Kidney epithelial cell (primary cell): Measurements from ENCODE around the gene TMEM220. TPM values are rescaled to one million over a fixed set of nuclear protein-coding genes. Genes with fewer than 3 reads are reported as not detected.
"Not testable (repeated sequence)": the region's sequence is repeated elsewhere in the genome, so short reads cannot be mapped to it uniquely, and the experiment has no call there.

ENCODE experiments used
- DNase-seq: peaks from one replicate; pipeline ENCODE4 v3.0.0-alpha.2; 2010; ENCODE audit warnings: low read depth
- H3K27me3 ChIP-seq: 2 replicates; pipeline ENCODE4 v1.6.0; 2011; ENCODE audit warnings: low read length; ENCODE audit not compliant: control insufficient read depth, insufficient read depth
- H3K36me3 ChIP-seq: 2 replicates; pipeline ENCODE4 v1.5.1; 2011; ENCODE audit warnings: low read length; ENCODE audit not compliant: control insufficient read depth, insufficient read depth
- H3K4me3 ChIP-seq: 2 replicates; pipeline ENCODE4 v1.5.1; 2011; ENCODE audit warnings: low read depth, mild to moderate bottlenecking, control low read depth, low read length
- total RNA-seq: library from RNA; depleted of rRNA; stranded (reverse); fragments of >200 nt; gene quantifications from 2 replicates; pipeline ENCODE4 v1.2.3, GENCODE V29; 2015
- TF ChIP-seq, protein P1 (sequence below): IDR thresholded peaks from 2 replicates; pipeline ENCODE4 v1.5.1; 2011; ENCODE audit warnings: mild to moderate bottlenecking, moderate library complexity, low read length, control low read depth, inconsistent platforms; ENCODE audit not compliant: insufficient read depth, poor library complexity, severe bottlenecking

The TMEM220 gene
- total RNA-seq, 1 donor from 2014 or later: 2.8 TPM

DNA sequence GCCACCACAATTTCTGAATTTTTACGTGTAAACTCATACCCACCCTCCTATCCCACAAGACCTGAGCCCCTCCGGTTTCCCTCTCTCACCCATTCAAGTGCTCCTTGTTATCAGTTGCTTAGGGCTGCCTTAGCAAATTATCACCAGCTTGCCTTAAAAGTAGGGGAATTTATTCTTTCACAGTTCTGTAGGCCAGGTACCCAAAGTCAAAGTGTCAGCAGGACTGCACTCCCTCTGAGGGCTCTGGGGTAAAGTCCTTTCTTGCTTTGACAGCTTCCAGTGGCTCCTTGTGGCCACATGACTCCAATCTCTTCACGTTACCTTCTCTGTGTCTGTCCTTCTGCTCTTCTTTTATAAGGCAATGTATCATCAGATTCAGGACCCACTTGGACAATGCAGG lies 7.9 kb upstream of the TMEM220 start:
- DNase-seq: no peak
- H3K4me3 ChIP-seq: no peak overlapping the region
- TF ChIP-seq, protein P1, sequence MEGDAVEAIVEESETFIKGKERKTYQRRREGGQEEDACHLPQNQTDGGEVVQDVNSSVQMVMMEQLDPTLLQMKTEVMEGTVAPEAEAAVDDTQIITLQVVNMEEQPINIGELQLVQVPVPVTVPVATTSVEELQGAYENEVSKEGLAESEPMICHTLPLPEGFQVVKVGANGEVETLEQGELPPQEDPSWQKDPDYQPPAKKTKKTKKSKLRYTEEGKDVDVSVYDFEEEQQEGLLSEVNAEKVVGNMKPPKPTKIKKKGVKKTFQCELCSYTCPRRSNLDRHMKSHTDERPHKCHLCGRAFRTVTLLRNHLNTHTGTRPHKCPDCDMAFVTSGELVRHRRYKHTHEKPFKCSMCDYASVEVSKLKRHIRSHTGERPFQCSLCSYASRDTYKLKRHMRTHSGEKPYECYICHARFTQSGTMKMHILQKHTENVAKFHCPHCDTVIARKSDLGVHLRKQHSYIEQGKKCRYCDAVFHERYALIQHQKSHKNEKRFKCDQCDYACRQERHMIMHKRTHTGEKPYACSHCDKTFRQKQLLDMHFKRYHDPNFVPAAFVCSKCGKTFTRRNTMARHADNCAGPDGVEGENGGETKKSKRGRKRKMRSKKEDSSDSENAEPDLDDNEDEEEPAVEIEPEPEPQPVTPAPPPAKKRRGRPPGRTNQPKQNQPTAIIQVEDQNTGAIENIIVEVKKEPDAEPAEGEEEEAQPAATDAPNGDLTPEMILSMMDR: no peak
- H3K36me3 ChIP-seq: no peaks in the 10 kb centered on the region
- peaks cover 2% of the 10 kb centered on the region for H3K27me3 ChIP-seq

DNA sequence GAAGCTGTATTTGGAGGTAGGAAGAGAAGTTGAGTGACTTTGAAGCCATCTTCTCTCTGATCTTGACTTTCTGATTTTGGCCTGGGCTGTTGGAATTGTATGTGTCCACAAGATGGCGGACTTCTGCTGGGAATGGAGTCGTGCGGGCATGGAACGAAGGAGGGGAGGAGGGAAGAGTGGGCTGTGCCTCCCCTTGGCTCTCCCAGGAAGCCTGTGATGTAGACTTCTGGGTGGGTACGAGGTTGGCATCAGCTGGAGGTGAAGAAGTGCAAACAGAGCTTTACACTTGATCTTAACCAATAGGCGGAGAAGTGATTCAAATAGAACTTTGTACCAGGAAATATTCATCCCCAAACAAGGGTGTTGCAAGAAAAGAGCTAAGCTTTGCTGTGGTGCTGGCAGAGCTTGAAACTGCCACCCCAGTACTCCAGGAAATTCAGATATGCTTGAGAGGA lies 7.4 kb upstream of the TMEM220 start:
- H3K36me3 ChIP-seq: no peaks in the 10 kb centered on the region
- no peak overlapping the region for H3K4me3 ChIP-seq
- peaks cover 2% of the 10 kb centered on the region for H3K27me3 ChIP-seq
- no peak for DNase-seq
- TF ChIP-seq, protein P1: peak; percentile 79

DNA sequence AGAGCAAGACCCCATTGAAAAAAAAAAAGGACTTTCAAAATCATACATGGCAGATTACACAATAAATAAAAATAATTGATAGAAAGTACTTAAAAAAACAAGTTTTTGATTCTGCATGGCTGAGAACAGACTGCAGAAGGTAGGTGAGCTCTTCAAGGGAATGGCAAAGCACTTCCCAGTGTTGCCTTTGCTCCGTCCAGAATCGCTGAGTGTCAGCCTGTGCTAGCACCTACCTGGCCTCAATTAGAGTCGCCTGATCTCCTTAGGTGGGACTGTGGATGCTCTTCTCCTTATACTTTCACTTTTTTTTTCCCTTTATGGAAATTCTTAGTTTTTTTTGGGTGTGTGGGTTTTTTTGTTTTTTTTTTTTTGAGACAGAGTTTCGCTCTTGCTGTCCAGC lies 6.0 kb upstream of the TMEM220 start:
- no peak overlapping the region for H3K4me3 ChIP-seq
- TF ChIP-seq, protein P1: no peak
- peaks cover 2% of the 10 kb centered on the region for H3K27me3 ChIP-seq
- DNase-seq: no peak
- no peaks in the 10 kb centered on the region for H3K36me3 ChIP-seq

DNA sequence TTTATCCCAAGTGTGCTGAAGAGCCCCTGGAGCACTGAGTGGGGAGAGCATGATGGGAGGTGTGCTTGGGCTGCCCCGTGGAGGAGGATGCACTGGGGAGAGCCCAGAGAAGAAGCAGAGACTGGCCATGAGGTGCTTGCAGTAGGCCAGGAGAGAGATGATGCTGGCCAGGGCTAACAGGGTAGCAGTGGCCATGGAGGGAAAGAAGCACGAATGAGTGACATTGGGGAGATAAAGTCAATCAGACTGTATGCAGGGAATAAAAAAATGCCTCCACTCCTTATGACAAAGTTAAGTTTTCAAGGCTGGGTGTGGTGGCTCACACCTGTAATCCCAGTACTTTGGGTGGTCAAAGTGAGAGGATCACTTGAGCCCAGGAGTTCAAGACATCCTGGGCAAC lies 5.4 kb upstream of the TMEM220 start:
- Histone ChIP-seq H3K27me3 (peaks cover 2% of the 10 kb centered on the region), H3K4me3 (no peak overlapping the region), H3K36me3 (no peaks in the 10 kb centered on the region)
- TF ChIP-seq, protein P1: no peak
- DNase-seq: no peak

DNA sequence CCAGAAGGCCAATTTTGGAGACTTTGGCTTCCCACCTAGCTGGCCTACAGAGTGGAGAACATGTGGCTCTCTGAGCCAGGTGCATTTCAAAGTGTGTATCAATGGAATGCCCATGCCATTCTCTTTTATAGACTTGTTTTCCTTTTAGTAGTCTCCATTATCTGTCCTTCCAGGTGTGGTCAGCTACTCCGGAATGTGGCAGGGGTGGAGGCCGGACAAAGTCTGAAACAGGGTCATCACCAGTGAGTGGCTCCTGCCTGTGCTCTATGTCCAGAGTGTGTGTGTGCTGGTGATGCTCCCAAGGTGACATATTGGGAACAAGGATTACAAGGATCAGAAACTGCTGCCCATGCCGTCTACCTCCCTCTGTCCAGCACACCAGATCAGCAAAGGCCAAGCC lies 3.8 kb upstream of the TMEM220 start:
- H3K27me3 ChIP-seq: peaks cover 2% of the 10 kb centered on the region
- H3K4me3 ChIP-seq: no peak overlapping the region
- DNase-seq: no peak
- TF ChIP-seq, protein P1: no peak
- no peaks in the 10 kb centered on the region for H3K36me3 ChIP-seq

DNA sequence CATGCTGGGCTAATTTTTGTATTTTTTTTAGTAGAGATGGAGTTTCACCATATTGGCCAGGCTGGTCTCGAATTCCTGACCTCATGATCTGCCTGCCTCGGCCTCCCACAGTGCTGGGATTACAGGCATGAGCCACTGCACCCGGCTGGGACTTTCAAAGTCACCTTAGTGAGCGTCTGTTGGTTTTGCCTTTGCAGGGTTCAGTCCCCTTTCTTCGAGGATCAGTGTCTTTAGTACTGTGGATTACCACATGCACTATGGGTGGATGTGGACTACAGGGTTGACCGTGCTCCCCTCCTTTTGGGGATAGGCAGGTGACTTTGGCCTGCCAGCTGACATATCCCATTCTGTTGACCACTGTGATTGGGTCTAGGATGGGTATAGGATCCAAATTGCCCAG lies 2.3 kb upstream of the TMEM220 start:
- not testable (repeated sequence) for H3K4me3 ChIP-seq, DNase-seq, H3K36me3 ChIP-seq, H3K27me3 ChIP-seq
